Measurements from ENCODE around the gene ZNF550. TPM values are rescaled to one million over a fixed set of nuclear protein-coding genes. Genes with fewer than 3 reads are reported as not detected.

Gene ZNF550
- total RNA-seq (10 to 100 TPM; 12.9 to 56.2 (median 23.5) TPM), polyA plus RNA-seq (10 to 100 TPM in 1 of 2 donors, 1 to 10 TPM in 1; 8.6 to 17.7 TPM), total RNA-seq (38.9 reads per million, percentile 66 among the genes with 10 or more reads in this experiment)

DNA sequence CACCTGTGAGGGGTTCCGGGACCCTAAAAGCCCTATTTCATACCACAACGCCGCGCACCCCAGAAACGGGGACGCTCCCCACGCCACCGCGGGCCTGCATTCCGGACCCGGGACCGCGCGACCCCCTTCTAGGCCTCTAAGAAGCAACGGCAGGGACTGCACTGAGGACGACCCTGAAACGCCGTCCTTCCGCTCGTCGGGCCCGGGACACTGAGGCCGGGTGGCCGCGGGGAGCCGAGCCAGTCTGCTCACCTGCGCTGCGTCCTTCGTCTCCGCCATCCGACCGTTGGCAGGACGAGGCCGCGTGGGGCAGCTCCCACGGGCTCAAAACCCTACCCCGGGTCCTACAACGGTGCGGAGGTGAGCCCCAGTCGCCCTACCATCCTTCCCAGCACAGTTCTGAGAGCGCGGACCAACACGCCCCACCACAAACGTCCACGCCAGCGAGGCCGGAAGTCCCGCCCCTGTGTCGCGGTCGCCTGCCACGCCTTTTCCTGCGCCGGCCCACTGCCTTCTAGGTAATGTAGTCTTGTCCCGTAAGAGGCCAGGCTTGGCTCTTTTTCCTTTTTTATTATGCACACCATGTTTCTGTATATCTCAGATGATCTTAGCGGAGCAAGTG is at the start of gene ZNF550:
Gene ZNF550 (minus strand): TSS at position 460 of the 622 bp plus-strand sequence. CDS start 181 bp downstream, at position 279.
- peaks cover 9 to 85% (median 40%) of the 10 kb centered on the region in 11 donors for H3K9me3 Mint-ChIP-seq

GRCh38 chr19:57606931-57607330 is 47.3 kb upstream of the ZNF550 start:
- H3K9me3 ChIP-seq (ENCODE audit: control insufficient read depth in 2 of 3, low read length in 3 of 3) = peaks cover 0 to 64% (median 12%) of the 10 kb centered on the region in 3 experiments
- H3K27ac ChIP-seq (ENCODE audit: low read depth, low read length) = no peak overlapping the region
- Mint-ChIP-seq H3K4me1 (peaks cover 0 to 5% (median 0%) of the 10 kb centered on the region in 7 donors), H3K4me3 (no peak overlapping the region), H3K9me3 (peaks cover 25 to 95% (median 63%) of the 10 kb centered on the region in 11 donors), H3K36me3 (peaks cover 33 to 68% (median 66%) of the 10 kb centered on the region in 5 donors), H3K27ac (no peak overlapping the region), H3K27me3 (no peaks in the 10 kb centered on the region)
- no peak for ATAC-seq
- peaks cover 10 to 55% (median 13%) of the 10 kb centered on the region in 3 experiments for H3K36me3 ChIP-seq (ENCODE audit: control insufficient read depth in 2 of 3, insufficient read depth in 3 of 3, low read length in 3 of 3)
- H3K27me3 ChIP-seq (ENCODE audit: control insufficient read depth in 2 of 2, insufficient read depth in 2 of 2, low read length in 2 of 2) = no peaks in the 10 kb centered on the region
- no peak for DNase-seq
- ChIA-PET CTCF (no interaction called here), POLR2A (no interaction called here)
- no peak overlapping the region for H3K4me3 ChIP-seq (ENCODE audit: low read length)
- intact Hi-C loops (cut with micrococcal nuclease) = no loop called here
- H3K4me1 ChIP-seq (ENCODE audit: control insufficient read depth in 2 of 2, insufficient read depth in 2 of 2, low read length in 2 of 2) = no peaks in the 10 kb centered on the region

More for the DNA sequence above, at the start of gene ZNF550:
- H3K27ac ChIP-seq (ENCODE audit: low read depth, low read length) = peak within 1 kb of the TSS; percentile 82
- H3K27ac Mint-ChIP-seq = peak within 1 kb of the TSS; percentile 81 to 96 (median 91)
- peaks cover 16 to 19% of the 10 kb centered on the region in 2 donors for H3K4me1 ChIP-seq (ENCODE audit: control insufficient read depth in 2 of 2, insufficient read depth in 2 of 2, low read length in 2 of 2)
- H3K4me1 Mint-ChIP-seq = peaks cover 21 to 45% (median 33%) of the 10 kb centered on the region in 7 donors
- H3K36me3 Mint-ChIP-seq = peaks cover 27 to 56% (median 43%) of the 10 kb centered on the region in 5 donors
- intact Hi-C loops (cut with micrococcal nuclease) = loop anchor here (1.0 to 2.0 kb wide), 14 partner anchors 19 to 443 kb away; partner anchors contain the start of genes ZNF134 (in 2 of the 2), ZNF416 (in 2 of the 2), ZNF419 (in 2 of the 2) and ZNF549 (in 2 of the 2)
- peak; percentile 99 for ATAC-seq
- no peaks in the 10 kb centered on the region for H3K27me3 ChIP-seq (ENCODE audit: control insufficient read depth in 2 of 2, insufficient read depth in 2 of 2, low read length in 2 of 2)
- POLR2A ChIA-PET = interaction anchor here (0.8 to 1.5 kb wide), 4 partner anchors 32 to 443 kb away, joined by 3 to 4 read pairs (median 4); partner anchors contain the start of genes ZNF549 and ZNF606
- H3K4me3 Mint-ChIP-seq = peak within 1 kb of the TSS; percentile 87 to 99 (median 98)
- H3K9me3 ChIP-seq (ENCODE audit: control insufficient read depth in 2 of 3, low read length in 3 of 3) = peaks cover 0 to 26% (median 6%) of the 10 kb centered on the region in 3 experiments
- H3K36me3 ChIP-seq (ENCODE audit: control insufficient read depth in 2 of 3, insufficient read depth in 3 of 3, low read length in 3 of 3) = peaks cover 0 to 27% (median 18%) of the 10 kb centered on the region in 3 experiments
- CTCF ChIA-PET = no interaction called here
- H3K4me3 ChIP-seq (ENCODE audit: low read length) = peak within 1 kb of the TSS; percentile 89
- DNase-seq = peak; percentile 71 to 85 (median 84)
- H3K27me3 Mint-ChIP-seq = peaks cover 0 to 16% (median 4%) of the 10 kb centered on the region in 5 donors

- Histone ChIP-seq H3K4me1 (ENCODE audit: control insufficient read depth in 2 of 2, insufficient read depth in 2 of 2, low read length in 2 of 2) (peaks cover 10% of the 10 kb centered on the region in 2 donors), H3K36me3 (ENCODE audit: control insufficient read depth in 2 of 3, insufficient read depth in 3 of 3, low read length in 3 of 3) (peaks cover 0 to 32% (median 5%) of the 10 kb centered on the region in 3 experiments), H3K9me3 (ENCODE audit: control insufficient read depth in 2 of 3, low read length in 3 of 3) (peaks cover 0 to 32% (median 0%) of the 10 kb centered on the region in 3 experiments), H3K27ac (ENCODE audit: low read depth, low read length) (peak within 1 kb of the TSS; percentile 69), H3K27me3 (ENCODE audit: control insufficient read depth in 2 of 2, insufficient read depth in 2 of 2, low read length in 2 of 2) (no peaks in the 10 kb centered on the region), H3K4me3 (ENCODE audit: low read length) (peak within 1 kb of the TSS; percentile 87)
- Mint-ChIP-seq H3K4me3 (peak within 1 kb of the TSS; percentile 71 to 92 (median 89)), H3K27ac (peak within 1 kb of the TSS in 8 of 9 donors; percentile 51 to 90 (median 81)), H3K9me3 (peaks cover 26 to 68% (median 44%) of the 10 kb centered on the region in 11 donors), H3K27me3 (no peaks in the 10 kb centered on the region), H3K36me3 (peaks cover 31 to 45% (median 43%) of the 10 kb centered on the region in 5 donors), H3K4me1 (peaks cover 14 to 28% (median 22%) of the 10 kb centered on the region in 7 donors)
- peak; percentile 97 for ATAC-seq
- DNase-seq = peak; percentile 61 to 81 (median 73)
- intact Hi-C loops (cut with micrococcal nuclease) = loop anchor here (1.0 to 5.0 kb wide), 7 partner anchors 14 to 316 kb away; partner anchors contain the start of genes ZIK1 (in 2 of the 2), ZNF134 (in 2 of the 2), ZNF211 (in 2 of the 2) and ZNF416 (in 1 of the 2)
- ChIA-PET POLR2A (interaction anchor here (1.2 to 1.9 kb wide), 2 partner anchors 14 to 21 kb away, joined by 3 to 11 read pairs; partner anchors contain the start of genes ZNF134 and ZNF416), CTCF (no interaction called here)
Measured at GRCh38 chr19:57599761-57600383, 40.2 kb upstream of the ZNF550 start, which contains the start of gene ZNF530. Gene ZNF530 (plus strand): TSS chr19:57599885. CDS start chr19:57604346, 4,461 bp downstream.

DNA sequence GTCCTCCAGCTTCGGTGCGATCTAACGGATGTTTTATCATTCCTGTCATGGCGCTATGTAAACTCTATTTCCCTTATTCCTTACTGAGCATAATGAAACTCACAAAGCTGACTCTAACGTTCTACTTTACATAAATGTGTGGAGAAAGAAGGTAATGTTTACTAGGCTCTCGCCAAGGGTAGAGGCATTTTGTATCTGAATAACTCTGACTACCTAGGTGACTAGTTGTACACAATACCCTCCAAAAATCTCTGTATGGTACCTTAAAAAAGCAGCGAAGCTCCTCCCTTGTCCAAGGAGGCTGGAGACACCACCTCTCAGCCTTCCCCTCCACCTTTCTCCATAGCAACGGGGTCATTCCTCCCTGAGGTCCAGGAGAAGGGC is 39.7 kb upstream of the ZNF550 start:
- Histone ChIP-seq H3K27me3 (ENCODE audit: control insufficient read depth in 2 of 2, insufficient read depth in 2 of 2, low read length in 2 of 2) (no peaks in the 10 kb centered on the region), H3K9me3 (ENCODE audit: control insufficient read depth in 2 of 3, low read length in 3 of 3) (peaks cover 0 to 31% (median 0%) of the 10 kb centered on the region in 3 experiments), H3K27ac (ENCODE audit: low read depth, low read length) (peak overlapping the region; percentile 69), H3K36me3 (ENCODE audit: control insufficient read depth in 2 of 3, insufficient read depth in 3 of 3, low read length in 3 of 3) (peaks cover 0 to 27% (median under 1%) of the 10 kb centered on the region in 3 experiments), H3K4me1 (ENCODE audit: control insufficient read depth in 2 of 2, insufficient read depth in 2 of 2, low read length in 2 of 2) (peaks cover 10% of the 10 kb centered on the region in 2 donors), H3K4me3 (ENCODE audit: low read length) (peak overlapping the region; percentile 87)
- Mint-ChIP-seq H3K36me3 (peaks cover 26 to 43% (median 38%) of the 10 kb centered on the region in 5 donors), H3K9me3 (peaks cover 21 to 68% (median 43%) of the 10 kb centered on the region in 11 donors), H3K4me3 (peak overlapping the region; percentile 71 to 92 (median 89)), H3K4me1 (peaks cover 14 to 28% (median 22%) of the 10 kb centered on the region in 7 donors), H3K27ac (peak overlapping the region in 8 of 9 donors; percentile 51 to 90 (median 81)), H3K27me3 (no peaks in the 10 kb centered on the region)
- ATAC-seq (no peak), DNase-seq (no peak)
- ChIA-PET POLR2A (interaction anchor here (1.9 kb wide), 1 partner anchor 15 kb away, joined by 11 read pairs; the partner anchor contains the start of gene ZNF134), CTCF (no interaction called here)
- intact Hi-C loops (cut with micrococcal nuclease) = loop anchor here (1.0 to 5.0 kb wide), 6 partner anchors 15 to 34 kb away; partner anchors contain the start of genes ZIK1 (in 2 of the 2), ZNF134 (in 2 of the 2), ZNF211 (in 2 of the 2) and ZNF416 (in 1 of the 2)

GRCh38 chr19:57587529-57587928 is 27.9 kb upstream of the ZNF550 start:
- no peak overlapping the region for H3K4me3 ChIP-seq (ENCODE audit: low read length)
- H3K4me1 Mint-ChIP-seq = peaks cover 12 to 23% (median 19%) of the 10 kb centered on the region in 7 donors
- H3K9me3 ChIP-seq (ENCODE audit: control insufficient read depth in 2 of 3, low read length in 3 of 3) = peaks cover 9 to 75% (median 47%) of the 10 kb centered on the region in 3 experiments
- no peak overlapping the region for H3K27ac ChIP-seq (ENCODE audit: low read depth, low read length)
- DNase-seq = no peak
- peaks cover 6 to 53% (median 13%) of the 10 kb centered on the region in 3 experiments for H3K36me3 ChIP-seq (ENCODE audit: control insufficient read depth in 2 of 3, insufficient read depth in 3 of 3, low read length in 3 of 3)
- H3K9me3 Mint-ChIP-seq = peaks cover 35 to 97% (median 78%) of the 10 kb centered on the region in 11 donors
- no peaks in the 10 kb centered on the region for H3K27me3 Mint-ChIP-seq
- H3K36me3 Mint-ChIP-seq = peaks cover 55 to 82% (median 74%) of the 10 kb centered on the region in 5 donors
- ChIA-PET CTCF (no interaction called here), POLR2A (no interaction called here)
- H3K27me3 ChIP-seq (ENCODE audit: control insufficient read depth in 2 of 2, insufficient read depth in 2 of 2, low read length in 2 of 2) = no peaks in the 10 kb centered on the region
- intact Hi-C loops (cut with micrococcal nuclease) = no loop called here
- no peak overlapping the region for H3K27ac Mint-ChIP-seq
- H3K4me1 ChIP-seq (ENCODE audit: control insufficient read depth in 2 of 2, insufficient read depth in 2 of 2, low read length in 2 of 2) = peaks cover 7% of the 10 kb centered on the region in 2 donors
- peak overlapping the region in 2 of 10 donors; percentile 21 to 63 for H3K4me3 Mint-ChIP-seq
- no peak for ATAC-seq

Data from naive thymus-derived CD4-positive, alpha-beta T cell (primary cell).